Measurements from ENCODE around the gene DGUOK. TPM values are rescaled to one million over a fixed set of nuclear protein-coding genes. Genes with fewer than 3 reads are reported as not detected.

Gene DGUOK
- total RNA-seq, 2 donors from 2014 or later: 77.4 to 107 TPM

DNA sequence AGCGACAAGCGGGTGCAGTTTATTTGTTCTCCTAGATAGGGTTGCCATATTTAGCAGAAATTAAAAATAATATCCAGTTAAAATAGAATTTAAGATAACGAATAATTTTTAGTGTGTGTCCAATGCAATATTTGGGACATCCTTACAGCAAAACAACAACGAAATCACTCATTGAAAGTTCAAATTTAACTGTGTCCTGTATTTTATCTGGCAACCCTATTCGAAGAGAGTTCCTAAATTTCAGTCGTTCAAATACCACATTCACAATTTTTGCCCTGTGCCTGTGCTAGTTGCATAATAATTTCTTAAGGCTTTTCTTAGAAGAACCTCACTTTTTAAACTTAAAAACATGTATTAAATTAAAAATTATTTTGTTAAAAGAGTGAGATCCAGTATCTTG, 664 bp downstream of the DGUOK start:
- no peak for DNase-seq (ENCODE audit: low spot score)
- TF ChIP-seq POLR2A (IDR thresholded peaks at IDR 0.05): no peak
- no peak for TF ChIP-seq CTCF (IDR thresholded peaks at IDR 0.05)
- TF ChIP-seq POLR2AphosphoS5 (IDR thresholded peaks at IDR 0.05): no peak
- intact Hi-C loops (cut with DNase I): loop anchor here (5.0 kb wide), 1 partner anchor 60 kb away; no protein-coding TSS in a partner anchor
- Histone ChIP-seq H3K4me3 (peak overlapping the region; percentile 61 to 74), H3K27ac (peak overlapping the region; percentile 89), H3K4me1 (replicated peaks) (peaks cover 14% of the 10 kb centered on the region), H3K9me3 (no peaks in the 10 kb centered on the region), H3K36me3 (no peaks in the 10 kb centered on the region), H3K27me3 (replicated peaks; ENCODE audit: insufficient read depth) (no peaks in the 10 kb centered on the region)
- WGBS: 13% methylated on average over 6 of the region's 6 CpGs

GRCh38 chr2:73928963-73929347, 2.3 kb downstream of the DGUOK start:
- intact Hi-C loops (cut with DNase I): loop anchor here (5.0 kb wide), 1 partner anchor 58 kb away; no protein-coding TSS in a partner anchor
- H3K4me3 ChIP-seq: no peak overlapping the region
- TF ChIP-seq CTCF (IDR thresholded peaks at IDR 0.05) (no peak), POLR2A (IDR thresholded peaks at IDR 0.05) (no peak), POLR2AphosphoS5 (IDR thresholded peaks at IDR 0.05) (no peak)
- DNase-seq (ENCODE audit: low spot score): no peak
- 89% methylated on average over 2 of the region's 2 CpGs for WGBS
- peaks cover 14% of the 10 kb centered on the region for H3K4me1 ChIP-seq (replicated peaks)
- H3K36me3 ChIP-seq: no peaks in the 10 kb centered on the region
- H3K9me3 ChIP-seq: no peaks in the 10 kb centered on the region
- H3K27ac ChIP-seq: no peak overlapping the region
- H3K27me3 ChIP-seq (replicated peaks; ENCODE audit: insufficient read depth): no peaks in the 10 kb centered on the region

GRCh38 chr2:73930386-73930785, 3.7 kb downstream of the DGUOK start:
- no peak overlapping the region for H3K27ac ChIP-seq
- no peaks in the 10 kb centered on the region for H3K27me3 ChIP-seq (replicated peaks; ENCODE audit: insufficient read depth)
- H3K36me3 ChIP-seq: no peaks in the 10 kb centered on the region
- H3K4me3 ChIP-seq: no peak overlapping the region
- intact Hi-C loops (cut with DNase I): no loop called here
- no peaks in the 10 kb centered on the region for H3K9me3 ChIP-seq
- no peak for DNase-seq (ENCODE audit: low spot score)
- 85% methylated on average over 2 of the region's 2 CpGs for WGBS
- no peak for TF ChIP-seq CTCF (IDR thresholded peaks at IDR 0.05)
- TF ChIP-seq POLR2AphosphoS5 (IDR thresholded peaks at IDR 0.05): no peak
- no peak for TF ChIP-seq POLR2A (IDR thresholded peaks at IDR 0.05)
- peaks cover 14% of the 10 kb centered on the region for H3K4me1 ChIP-seq (replicated peaks)

DNA sequence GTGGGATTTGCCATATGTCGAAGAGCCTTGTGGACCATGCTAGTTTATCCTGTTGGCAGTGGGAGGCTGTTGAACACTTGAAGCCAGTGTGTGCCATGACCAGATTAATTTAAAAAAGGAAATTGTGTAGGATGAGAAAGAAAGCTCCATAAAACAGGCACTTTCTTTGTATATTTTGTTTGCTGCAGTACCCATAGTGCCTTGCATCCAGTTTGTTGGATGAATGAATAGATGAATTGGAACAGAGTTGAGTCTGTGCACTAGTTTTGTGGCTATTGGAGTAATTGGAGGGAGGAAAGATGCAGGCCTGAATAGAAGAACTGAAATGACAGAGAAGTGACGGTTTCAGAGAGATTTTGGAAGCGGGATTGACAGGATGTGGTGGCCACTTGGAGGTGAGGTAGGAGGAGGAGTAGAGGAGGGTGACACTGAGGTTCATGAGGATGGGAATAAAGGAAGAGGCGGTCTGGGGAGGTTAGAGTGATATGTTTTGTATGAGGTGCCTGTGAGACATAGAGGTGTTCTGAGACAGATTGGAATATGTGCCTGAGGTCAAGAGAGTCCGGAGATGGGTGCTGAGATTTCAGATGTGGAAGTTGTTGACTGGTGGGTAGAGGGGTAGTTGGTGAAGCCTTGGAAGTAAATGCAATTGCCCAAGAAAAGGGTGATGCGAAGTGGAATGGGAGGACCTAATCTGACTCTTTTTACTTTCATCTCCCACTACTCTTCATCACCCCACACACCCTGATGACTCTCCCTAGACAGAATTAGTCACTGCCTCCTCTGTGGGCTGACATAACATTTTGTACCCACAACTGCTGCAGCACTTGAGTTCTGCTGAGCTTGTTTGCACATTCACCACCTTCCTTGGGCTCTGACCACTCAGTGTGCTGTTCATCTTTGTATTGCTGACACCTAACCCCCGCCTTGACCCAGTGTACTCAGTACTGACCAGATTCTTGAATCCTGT, 5.1 kb downstream of the DGUOK start:
- Histone ChIP-seq H3K27me3 (replicated peaks; ENCODE audit: insufficient read depth) (no peaks in the 10 kb centered on the region), H3K4me1 (replicated peaks) (peaks cover 14% of the 10 kb centered on the region), H3K9me3 (no peaks in the 10 kb centered on the region), H3K36me3 (no peaks in the 10 kb centered on the region), H3K27ac (no peak overlapping the region), H3K4me3 (no peak overlapping the region)
- WGBS: 93% methylated on average over 7 of the region's 7 CpGs
- DNase-seq (ENCODE audit: low spot score): no peak
- no peak for TF ChIP-seq POLR2A (IDR thresholded peaks at IDR 0.05)
- TF ChIP-seq CTCF (IDR thresholded peaks at IDR 0.05): no peak
- TF ChIP-seq POLR2AphosphoS5 (IDR thresholded peaks at IDR 0.05): no peak
- intact Hi-C loops (cut with DNase I): no loop called here

All from prostate gland (tissue), 2 donors.